ENCODE results near the gene SRCAP.

SRCAP gene

DNA sequence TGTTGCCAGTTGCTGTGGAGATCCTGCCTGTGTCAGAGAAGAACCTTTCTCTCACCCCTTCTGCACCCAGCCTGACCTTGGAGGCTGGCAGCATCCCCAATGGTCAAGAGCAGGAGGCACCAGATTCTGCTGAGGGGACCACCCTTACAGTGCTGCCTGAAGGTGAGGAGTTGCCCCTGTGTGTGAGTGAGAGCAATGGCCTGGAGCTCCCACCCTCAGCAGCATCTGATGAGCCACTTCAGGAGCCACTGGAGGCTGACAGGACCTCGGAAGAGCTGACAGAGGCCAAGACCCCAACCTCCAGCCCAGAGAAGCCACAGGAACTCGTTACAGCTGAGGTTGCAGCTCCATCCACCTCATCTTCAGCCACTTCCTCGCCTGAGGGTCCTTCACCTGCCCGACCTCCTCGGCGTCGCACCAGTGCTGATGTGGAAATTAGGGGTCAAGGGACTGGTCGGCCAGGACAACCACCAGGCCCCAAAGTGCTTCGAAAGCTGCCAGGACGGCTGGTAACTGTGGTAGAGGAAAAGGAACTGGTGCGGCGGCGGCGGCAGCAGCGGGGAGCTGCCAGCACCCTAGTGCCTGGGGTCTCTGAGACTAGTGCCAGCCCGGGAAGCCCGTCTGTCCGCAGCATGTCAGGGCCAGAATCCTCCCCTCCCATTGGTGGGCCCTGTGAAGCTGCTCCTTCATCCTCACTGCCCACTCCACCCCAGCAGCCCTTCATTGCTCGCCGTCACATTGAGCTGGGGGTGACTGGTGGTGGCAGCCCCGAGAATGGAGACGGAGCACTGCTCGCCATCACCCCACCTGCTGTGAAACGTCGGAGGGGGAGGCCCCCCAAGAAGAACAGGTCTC lies 39.0 kb downstream of the SRCAP start:
- DNase-seq: no peak

DNA sequence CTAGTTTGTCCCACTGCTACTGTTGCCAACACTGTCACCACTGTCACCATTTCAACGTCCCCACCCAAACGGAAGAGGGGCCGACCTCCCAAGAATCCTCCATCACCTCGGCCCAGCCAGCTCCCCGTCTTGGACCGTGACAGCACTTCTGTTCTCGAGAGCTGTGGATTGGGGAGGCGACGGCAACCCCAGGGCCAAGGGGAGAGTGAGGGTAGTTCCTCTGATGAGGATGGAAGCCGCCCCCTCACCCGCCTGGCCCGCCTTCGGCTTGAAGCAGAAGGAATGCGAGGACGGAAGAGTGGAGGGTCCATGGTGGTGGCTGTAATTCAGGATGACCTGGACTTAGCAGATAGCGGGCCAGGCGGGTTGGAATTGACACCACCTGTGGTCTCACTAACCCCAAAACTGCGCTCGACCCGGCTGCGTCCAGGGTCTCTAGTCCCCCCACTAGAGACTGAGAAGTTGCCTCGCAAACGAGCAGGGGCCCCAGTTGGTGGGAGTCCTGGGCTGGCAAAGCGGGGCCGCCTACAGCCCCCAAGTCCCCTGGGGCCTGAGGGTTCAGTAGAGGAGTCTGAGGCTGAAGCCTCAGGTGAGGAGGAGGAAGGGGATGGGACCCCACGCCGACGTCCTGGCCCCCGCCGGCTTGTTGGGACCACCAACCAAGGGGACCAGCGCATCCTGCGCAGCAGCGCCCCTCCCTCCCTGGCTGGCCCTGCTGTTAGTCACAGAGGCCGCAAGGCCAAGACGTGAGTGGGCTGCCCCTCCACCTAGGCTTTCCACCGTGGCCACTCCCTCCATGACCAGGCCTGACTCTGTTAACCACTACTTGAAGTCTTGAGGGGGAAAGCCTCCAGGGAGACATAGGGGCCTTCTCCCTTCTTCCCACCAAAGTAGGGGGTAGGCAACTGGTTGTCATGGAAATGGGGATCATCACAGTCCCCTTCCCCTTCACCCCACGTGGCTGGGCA lies 40.3 kb downstream of the SRCAP start:
- DNase-seq: no peak

DNA sequence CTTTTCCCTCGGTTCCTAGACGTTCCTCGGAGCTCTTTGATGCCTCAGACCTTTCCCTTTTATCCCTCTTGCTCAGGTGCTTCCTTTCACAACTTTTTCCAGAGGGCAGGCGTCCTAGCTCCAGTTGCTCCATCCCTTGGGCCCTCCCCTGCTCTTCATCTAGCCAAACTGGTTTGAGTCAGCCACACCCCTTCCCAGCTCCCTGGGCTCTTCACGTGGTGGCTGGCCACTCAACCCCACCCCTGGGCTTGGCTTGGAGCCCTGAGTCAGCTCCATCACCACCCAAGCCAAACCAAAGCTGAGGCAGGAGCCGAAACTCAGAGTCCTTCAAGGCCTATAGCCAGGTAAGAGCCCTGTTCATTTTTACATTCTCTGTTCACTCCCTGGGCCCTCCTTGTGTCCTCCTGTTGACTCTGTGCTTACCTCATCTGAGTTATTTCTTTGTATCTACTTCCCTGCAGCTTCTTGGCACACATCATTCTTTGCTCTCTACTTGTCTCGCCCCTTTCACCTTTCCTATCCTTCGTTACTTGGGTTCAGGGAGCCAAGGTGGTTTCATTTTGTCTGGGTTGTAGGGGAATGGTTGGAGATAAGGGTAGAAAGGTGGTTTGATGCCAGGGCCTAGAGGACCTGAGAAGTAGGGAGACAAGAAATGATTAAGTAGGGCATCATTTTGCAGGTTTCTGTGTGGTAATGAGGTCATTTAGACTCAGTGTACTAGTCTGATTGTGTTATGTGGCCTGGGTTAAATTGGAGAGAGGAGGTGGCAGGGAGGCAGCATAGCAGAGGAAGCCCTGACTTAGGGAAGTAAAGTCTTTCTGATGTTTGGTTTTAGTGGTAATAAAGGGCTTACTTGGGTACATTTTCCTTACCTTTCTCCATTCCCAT lies 41.6 kb downstream of the SRCAP start:
- no peak for DNase-seq

DNA sequence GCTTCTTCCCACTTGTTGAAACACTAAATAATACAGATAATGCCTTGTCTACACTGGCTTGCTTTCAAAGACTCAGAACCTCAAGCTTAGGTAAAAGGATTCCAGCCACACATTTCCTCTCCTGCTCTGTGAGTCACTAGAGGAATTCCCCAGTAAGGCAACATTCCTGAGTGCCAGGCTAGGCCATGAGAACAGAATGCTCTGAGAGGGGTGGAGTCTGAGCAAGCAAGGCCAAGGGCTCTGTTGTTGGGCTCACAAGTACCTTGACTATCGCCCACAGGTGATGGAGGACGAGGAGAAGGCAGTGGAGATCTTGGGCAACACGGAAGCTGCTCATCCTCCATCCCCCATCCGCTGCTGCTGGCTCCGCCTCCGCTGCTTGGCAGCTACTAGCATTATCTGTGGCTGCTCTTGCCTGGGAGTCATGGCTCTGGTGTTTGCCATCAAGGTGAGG lies 42.5 kb downstream of the SRCAP start:
- DNase-seq: no peak

DNA sequence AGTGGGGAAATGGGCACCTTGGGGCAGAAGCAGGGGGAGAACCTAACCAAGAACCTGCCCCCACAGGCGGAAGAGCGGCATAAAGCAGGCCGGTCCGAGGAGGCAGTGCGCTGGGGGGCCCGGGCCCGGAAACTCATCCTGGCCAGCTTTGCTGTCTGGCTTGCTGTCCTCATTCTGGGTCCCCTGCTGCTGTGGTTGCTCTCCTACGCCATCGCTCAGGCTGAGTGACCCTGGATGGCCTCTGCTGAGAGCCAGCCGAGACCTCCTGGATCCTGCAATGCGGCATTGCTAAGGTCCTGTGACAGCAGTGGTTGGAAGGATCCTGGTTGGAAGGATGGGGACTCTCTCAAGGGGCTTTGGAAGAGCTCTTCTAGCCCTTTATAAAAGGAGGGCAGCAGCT lies 44.7 kb downstream of the SRCAP start:
- DNase-seq: no peak

DNA sequence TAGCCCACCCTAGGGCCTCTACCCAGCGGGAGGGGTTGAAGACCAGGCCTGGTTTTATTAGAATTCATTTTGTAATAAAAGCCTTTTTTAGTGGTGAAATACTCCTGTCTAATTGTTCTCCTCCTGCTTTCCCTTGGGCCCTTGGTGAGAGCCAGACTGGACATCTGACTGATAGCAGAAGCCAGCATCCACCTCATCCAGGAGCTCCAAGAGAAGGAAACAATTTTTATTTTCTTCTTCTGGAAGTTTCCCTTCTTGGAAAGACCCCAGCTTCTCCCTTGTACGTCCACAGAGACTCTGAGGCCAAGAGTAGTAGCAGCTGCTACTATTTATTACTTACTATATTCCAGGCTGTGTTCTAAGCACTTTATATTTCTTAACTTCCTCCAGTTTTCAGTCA lies 45.2 kb downstream of the SRCAP start:
- DNase-seq: no peak

DNA sequence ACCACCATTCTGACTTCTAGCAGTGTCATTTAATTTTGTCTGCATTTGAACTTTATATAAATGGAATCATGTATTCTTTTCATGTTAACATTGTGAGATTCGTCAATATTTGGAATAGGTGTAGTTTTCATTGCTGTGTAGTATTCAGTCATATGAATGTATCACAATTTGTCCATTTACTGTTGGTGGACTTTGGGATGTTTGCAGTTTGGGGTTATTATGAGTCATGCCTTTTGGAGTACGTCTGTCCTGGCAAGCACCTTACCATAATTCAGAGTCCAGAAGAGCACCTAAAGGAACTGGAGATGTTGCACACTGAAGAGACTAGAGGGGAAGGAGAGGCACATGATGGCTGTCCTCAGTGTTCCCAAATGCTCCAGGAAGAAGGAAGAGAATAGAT lies 46.1 kb downstream of the SRCAP start:
- DNase-seq: no peak

DNA sequence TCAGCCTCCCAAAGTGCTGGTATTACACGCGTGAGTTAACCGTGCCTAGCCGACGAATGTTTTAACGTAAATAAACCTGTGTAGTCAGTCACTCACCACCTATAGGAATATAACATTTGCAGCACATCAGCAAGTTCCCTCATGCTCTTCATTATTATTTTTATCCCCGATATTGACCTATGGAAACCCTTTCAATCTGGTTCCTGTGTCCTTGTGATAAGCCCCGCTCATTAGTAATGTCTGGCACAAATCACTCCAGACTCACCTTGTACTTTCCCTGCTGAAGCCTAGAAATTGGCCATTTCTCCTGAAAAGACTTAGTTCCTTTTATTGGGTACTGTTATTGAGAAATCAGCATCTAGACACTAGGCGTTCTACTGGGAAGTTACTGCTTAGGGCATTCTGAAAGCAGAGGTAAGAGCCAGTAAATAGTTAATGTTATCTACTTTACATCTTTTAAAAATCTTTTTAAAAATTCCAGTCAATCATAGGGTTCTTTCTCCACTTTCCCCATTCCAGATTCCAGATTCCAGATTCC lies 47.7 kb downstream of the SRCAP start:
- no peak for DNase-seq

DNA sequence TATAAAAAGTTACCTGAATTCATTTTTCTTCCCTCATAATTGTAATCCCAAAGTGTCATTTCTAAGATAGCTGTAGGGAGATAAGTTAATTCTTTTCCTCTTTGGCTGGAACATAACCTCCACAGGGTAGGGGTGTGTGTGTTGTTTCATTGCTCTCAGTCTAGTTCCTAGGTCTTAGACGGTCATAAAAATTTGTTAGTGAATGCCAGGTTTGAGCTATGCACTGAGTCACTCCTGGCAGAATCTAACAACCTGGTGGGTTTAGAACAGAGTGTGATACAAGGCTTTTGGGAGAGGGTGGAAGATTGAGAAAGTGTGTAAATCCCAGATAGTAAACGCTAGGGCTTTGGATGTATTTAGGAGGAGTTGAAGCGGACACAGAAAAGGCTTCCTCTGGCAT lies 48.4 kb downstream of the SRCAP start:
- DNase-seq: no peak

DNA sequence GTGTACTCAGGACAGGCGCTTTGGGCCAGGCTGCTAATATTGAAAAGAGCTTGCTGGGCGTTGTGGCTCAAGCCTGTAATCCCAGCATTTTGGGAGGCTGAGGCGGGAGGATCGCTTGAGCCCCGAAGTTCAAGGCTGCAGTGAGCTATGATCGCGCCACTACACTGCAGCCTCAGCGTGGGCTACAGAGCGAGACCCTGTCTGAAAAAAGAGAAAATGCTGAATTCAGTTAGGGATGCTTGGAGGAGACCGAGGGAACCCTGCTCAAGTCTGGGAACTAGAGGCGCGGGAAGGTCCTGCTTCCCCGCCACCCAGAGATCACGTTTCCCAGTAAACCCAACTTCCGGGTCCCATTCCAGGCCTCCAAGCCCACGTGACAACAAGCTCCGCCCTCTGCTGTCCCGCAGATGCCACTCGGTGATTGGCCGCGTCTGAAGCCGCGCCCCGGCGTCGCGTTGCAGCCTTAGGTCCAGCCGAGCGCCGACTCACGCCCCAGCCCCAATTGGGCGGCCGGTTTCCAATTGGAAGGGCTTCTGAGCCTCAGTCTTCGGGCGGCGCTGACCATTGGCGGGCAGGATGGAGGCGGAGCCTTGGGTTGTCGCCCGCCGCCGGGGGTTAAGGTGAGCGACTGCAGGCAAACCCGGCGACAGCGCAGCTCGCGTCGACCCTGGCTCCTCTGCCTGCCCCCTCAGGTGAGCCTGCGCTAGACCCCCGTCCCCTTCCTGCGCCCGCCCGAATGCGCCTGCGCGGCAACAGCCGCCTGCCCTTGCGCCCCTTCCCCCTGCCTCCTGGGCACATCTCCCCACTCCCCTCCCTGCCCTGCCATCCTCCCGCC lies 49.0 kb downstream of the SRCAP start, which contains the start of gene PHKG2:
TSS of gene PHKG2 (plus strand) at position 627 of the 835 bp plus-strand sequence. CDS start 396 bp downstream, outside the sequence.
- peak; percentile 97 for DNase-seq

DNA sequence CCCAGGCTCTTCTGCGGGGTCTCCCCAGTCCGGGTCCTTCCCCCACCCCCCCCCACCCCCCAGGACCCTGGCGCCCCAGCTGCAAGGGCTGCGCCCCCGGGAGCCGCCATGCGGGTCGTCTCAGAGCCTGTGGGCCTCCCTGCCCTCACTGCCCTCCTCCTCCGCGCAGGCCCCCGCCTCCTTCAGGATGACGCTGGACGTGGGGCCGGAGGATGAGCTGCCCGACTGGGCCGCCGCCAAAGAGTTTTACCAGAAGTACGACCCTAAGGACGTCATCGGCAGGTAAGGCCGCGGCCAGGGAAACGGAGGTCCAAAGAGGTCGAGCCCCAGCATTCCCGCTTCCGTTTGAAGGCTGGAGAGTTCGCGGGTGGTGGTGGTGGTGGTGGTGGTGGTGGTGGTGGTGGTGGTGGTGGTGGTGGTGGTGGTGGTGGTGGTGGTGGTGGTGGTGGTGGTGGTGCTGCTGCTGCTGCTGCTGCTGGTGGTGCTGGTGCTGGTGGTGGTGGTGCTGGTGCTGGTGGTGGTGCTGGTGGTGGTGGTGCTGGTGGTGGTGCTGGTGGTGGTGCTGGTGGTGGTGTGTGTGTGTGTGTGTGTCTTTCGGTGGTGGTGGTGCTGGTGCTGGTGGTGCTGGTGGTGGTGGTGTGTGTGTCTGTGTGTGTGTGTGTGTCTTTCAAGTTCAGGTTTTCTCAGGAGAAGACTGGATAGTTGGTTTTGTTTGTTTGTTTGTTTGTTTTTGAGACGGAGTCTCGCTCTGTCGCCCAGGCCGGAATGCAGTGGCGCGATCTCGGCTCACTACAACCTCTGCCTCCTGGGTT lies 49.9 kb downstream of the SRCAP start:
- no peak for DNase-seq

DNA sequence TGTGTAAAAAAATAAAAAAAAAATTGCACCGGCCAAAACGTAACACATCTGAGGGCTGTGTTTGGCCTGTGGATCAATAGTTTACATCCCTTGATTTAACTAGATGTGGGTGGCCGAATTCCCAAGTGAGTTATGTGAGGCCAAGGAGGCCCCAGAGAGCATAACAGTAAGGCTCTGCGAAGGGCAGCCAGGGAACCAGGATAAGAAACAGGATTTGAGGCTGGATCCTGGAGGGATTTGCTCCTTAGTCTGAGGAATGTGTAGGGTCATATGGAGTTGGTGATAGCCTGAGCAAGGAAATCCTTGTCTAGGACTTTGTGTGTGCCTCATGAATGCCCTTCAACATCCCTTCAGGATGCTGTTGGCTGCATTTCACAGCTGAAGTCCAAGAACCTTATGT lies 51.2 kb downstream of the SRCAP start:
- DNase-seq: no peak

DNA sequence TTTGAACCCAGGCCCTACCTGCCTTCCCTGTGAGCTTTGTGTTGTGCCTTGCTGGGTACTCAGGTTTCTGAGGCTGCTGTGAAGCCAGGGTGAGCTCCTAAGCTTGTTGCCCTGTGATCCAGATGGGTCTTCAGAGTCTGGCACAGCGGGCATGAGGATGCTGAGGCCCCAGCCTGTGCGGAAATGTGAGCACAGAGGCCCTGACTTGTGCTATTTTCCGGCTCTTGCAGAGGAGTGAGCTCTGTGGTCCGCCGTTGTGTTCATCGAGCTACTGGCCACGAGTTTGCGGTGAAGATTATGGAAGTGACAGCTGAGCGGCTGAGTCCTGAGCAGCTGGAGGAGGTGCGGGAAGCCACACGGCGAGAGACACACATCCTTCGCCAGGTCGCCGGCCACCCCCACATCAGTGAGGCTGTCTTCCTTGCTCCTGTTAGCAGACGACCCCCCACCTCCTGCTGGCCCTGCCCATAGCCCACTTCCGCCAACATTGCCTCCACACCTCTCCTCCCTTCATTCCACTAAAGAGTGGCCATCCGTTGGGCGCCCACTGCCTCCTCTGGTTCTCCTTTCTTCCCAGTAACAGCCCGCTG lies 52.0 kb downstream of the SRCAP start:
- DNase-seq: no peak

DNA sequence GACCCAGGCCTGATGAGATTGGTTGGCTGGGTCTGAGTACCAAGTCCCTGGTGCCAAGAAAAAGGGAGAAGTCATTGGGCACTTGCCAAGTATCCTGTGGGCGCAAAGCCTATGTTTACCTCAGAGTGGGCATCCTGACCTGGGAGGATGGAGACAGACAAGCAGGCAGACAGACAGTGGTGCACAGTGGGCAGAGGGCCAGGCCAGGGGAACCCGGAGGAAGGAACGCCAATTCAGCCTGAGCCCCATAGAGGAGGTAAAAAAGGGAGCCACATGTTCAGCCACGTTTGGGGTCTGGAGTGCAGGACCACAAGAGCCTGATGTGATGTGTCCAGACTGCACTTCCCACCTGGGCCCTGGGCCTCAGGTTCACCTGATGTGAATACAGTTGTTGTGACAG lies 54.6 kb downstream of the SRCAP start:
- DNase-seq: no peak

DNA sequence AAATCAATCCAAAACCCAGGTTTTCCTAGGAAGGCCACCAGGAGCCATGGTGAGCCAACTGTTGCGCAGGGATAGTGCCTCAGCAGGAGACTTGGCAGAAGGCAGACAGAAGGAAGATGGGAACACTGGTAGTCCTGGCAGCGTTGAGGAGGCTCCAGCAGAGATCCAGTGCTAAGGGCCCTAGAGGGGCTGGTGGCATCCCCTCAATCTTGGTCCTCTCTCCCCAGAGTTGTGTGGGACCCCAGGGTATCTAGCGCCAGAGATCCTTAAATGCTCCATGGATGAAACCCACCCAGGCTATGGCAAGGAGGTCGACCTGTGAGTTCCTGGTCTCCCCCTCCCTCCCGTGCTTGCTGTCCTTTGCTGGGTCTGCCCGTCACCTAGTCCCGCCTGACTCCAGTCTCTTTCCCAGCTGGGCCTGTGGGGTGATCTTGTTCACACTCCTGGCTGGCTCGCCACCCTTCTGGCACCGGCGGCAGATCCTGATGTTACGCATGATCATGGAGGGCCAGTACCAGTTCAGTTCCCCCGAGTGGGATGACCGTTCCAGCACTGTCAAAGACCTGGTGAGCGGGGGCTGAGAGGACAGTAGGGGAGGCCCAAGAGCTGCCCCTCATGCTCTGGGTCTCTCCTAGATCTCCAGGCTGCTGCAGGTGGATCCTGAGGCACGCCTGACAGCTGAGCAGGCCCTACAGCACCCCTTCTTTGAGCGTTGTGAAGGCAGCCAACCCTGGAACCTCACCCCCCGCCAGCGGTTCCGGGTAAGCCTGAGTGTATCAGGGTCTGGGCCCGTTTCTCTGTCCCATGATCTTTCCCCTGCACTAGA lies 57.2 kb downstream of the SRCAP start:
- DNase-seq: no peak

DNA sequence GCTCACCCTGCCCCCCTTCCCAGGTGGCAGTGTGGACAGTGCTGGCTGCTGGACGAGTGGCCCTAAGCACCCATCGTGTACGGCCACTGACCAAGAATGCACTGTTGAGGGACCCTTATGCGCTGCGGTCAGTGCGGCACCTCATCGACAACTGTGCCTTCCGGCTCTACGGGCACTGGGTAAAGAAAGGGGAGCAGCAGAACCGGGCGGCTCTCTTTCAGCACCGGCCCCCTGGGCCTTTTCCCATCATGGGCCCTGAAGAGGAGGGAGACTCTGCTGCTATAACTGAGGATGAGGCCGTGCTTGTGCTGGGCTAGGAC lies 57.8 kb downstream of the SRCAP start:
- no peak for DNase-seq

DNA sequence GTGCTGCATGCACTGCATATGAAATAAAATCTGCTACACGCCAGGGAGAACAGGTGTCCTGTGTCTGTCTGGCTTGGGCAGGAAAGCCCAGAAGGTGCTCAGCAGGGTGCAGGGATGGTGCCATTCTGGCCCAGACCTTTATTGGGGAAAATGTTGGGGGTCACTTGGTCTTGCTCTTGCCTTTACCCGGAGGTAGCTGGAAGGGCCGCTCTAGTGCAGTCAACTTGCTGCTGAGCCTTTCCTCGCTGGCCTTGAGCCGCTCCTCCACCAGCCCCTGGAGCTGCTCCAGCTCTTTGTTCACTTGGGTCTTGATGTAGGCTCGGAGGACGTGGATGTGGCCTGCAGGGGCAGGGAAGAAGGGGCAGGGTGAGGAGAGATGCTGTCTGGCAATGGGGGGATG lies 58.3 kb downstream of the SRCAP start:
- DNase-seq: no peak

DNA sequence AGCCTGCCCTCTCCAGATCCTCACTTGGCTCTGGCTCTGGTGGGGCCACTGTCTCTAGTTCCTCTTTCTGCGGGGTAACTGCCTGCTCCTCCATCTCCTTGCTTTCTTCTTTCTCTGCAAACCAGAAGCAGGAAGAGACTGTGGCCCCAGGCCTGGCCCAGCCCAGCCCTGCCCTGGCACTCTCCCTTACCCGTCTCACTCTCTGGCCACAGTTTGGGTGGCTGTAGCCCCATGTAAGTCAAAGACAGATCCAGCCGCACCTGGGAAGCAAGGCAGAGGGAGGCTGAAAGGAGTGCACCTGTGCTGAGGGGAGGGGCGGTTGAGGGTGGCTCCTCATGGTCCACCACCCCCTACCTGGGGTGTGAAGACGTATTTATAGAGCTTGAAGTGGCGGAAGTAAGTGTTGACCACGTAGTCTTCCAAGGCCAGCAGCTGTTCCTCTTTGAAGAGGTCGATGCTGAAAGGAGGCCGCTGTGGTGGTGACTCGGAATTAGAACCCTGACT lies 60.1 kb downstream of the SRCAP start:
- DNase-seq: no peak

DNA sequence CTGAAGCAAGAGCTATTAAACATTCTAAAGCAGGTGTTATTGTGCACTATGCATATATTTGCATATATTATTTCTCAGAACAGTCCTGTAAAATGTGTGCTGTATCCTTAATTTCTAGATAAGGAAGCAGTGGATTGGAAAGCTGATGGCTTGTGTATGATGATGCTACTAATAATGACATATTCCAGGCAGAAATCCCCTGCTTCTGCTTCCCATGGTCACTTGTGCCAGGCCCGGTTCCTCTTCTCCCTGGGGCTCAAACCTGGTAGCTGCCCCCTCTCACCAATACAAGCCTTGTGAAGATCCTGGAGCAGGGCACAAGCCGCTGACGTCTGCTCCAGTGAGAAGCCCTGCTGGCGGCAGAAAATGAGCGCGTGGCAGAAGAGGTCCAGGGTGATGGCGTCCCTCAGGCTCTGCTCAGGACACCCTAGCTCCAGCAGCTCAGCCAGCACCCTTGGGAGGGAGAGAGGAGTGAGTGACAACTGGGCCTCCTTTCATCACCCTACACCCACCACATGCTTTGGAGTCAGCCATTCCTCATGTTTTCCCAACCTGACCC lies 61.1 kb downstream of the SRCAP start:
- no peak for DNase-seq

All from activated naive CD4-positive, alpha-beta T cell treated with anti-CD3 and anti-CD28 coated beads, Interleukin-2, amount 50 U/mL, for 16 hours (primary cell).